GM12878 (cell line): Measurements from ENCODE around the gene CACNA1E. TPM values are rescaled to one million over a fixed set of nuclear protein-coding genes. Genes with fewer than 3 reads are reported as not detected.

Experiments
- ATAC-seq: fragments of 200-7000 bp; cut with Tn5 transposase; 3 replicates; pipeline ENCODE4 v1.9.1; 2020; ENCODE audit warnings: mild to moderate bottlenecking, moderate library complexity
- BruUV-seq: library from RNA; stranded (reverse); fragments of 400-500 nt; replicated peaks from 2 replicates; lab custom pipeline; 2021; lab: Mats Ljungman, UMichigan
- CTCF ChIA-PET: fragments of 300-600 bp; sonication (Branson Sonifier 250); formaldehyde crosslinking; extraction: SDS; loops from one replicate; lab custom pipeline; 2021; ENCODE audit warnings: inconsistent platforms; lab: Yijun Ruan, JAX
- POLR2A ChIA-PET: fragments of 350-600 bp; formaldehyde crosslinking; extraction: SDS; loops from one replicate; lab custom pipeline; 2021; ENCODE audit warnings: inconsistent platforms; lab: Charles Lee
- RAD21 ChIA-PET: fragments of 300-600 bp; sonication (Branson Sonifier 250); formaldehyde crosslinking; loops from one replicate; lab custom pipeline; 2023; ENCODE audit warnings: antibody characterized with exemption; ENCODE audit not compliant: unreplicated experiment; lab: Charles Lee
- SMC1A ChIA-PET: fragments of 300-600 bp; sonication (Branson Sonifier 250); formaldehyde crosslinking; loops from one replicate; lab custom pipeline; 2023; ENCODE audit not compliant: unreplicated experiment, uncharacterized antibody; lab: Charles Lee
- DNase-seq: peaks from one replicate; pipeline ENCODE4 v3.0.0-alpha.2; 2011; ENCODE audit warnings: low read depth, low spot score
- FAIRE-seq: peaks from 3 replicates; lab custom pipeline; 2011; peaks lifted over from hg19 to GRCh38; lab: Jason Lieb, UNC
- H2AFZ ChIP-seq: 2 replicates; pipeline ENCODE4 v1.6.0; 2011; ENCODE audit warnings: low read depth, low read length, control low read depth; ENCODE audit not compliant: control insufficient read depth
- H3K27ac ChIP-seq: 2 replicates; pipeline ENCODE4 v1.5.1; 2011; ENCODE audit warnings: control low read depth; ENCODE audit not compliant: control insufficient read depth, insufficient read depth
- H3K27me3 ChIP-seq, 2 experiments: replicated peaks in 1 of 2; 2 replicates each; pipeline versions ENCODE4 v1.6.0 to v1.6.1; 2011; ENCODE audit warnings: low read length in 1 of 2; ENCODE audit not compliant: control insufficient read depth in 2 of 2, insufficient read depth in 2 of 2
- H3K36me3 ChIP-seq, 2 experiments: 2 replicates each; pipeline ENCODE4 v1.5.1; 2011; ENCODE audit warnings: low read length in 1 of 2; ENCODE audit not compliant: control insufficient read depth in 2 of 2, insufficient read depth in 2 of 2
- H3K4me1 ChIP-seq: 2 replicates; pipeline ENCODE4 v1.6.1; 2011; ENCODE audit warnings: mild to moderate bottlenecking, low read length, moderate library complexity, mixed read lengths; ENCODE audit not compliant: control insufficient read depth, insufficient read depth
- H3K4me2 ChIP-seq: 2 replicates; pipeline ENCODE4 v1.6.0; 2011; ENCODE audit warnings: control low read depth; ENCODE audit not compliant: control insufficient read depth, insufficient read depth
- H3K4me3 ChIP-seq: fragments of 200-600 bp; sonication (generic); 2 replicates; pipeline ENCODE4 v1.5.1; 2016
- H3K79me2 ChIP-seq: 2 replicates; pipeline ENCODE4 v1.6.0; 2011; ENCODE audit warnings: low read length; ENCODE audit not compliant: control insufficient read depth, insufficient read depth
- H3K9ac ChIP-seq: 2 replicates; pipeline ENCODE4 v1.8.0; 2011; ENCODE audit warnings: low read length, control low read depth, mixed read lengths; ENCODE audit not compliant: control insufficient read depth, insufficient read depth
- H3K9me3 ChIP-seq: replicated peaks from 3 replicates; pipeline ENCODE4 v1.5.1; 2011; ENCODE audit warnings: mild to moderate bottlenecking, low read length; ENCODE audit not compliant: control insufficient read depth, insufficient read depth
- H4K20me1 ChIP-seq: 2 replicates; pipeline ENCODE4 v1.6.0; 2011; ENCODE audit not compliant: control insufficient read depth, insufficient read depth
- BCL11A ChIP-seq: IDR thresholded peaks from 2 replicates; pipeline ENCODE4 v1.6.1; 2011; ENCODE audit warnings: low read depth, low read length
- IKZF1 ChIP-seq: fragments of 450-650 bp; conservative IDR thresholded peaks from 2 replicates; pipeline ENCODE4 v1.6.1; 2017; ENCODE audit warnings: antibody characterized with exemption, mild to moderate bottlenecking
- IKZF2 ChIP-seq, 2 experiments: fragments of 450-650 bp; IDR thresholded peaks; 2 replicates each; pipeline ENCODE4 v1.6.1; 2017; ENCODE audit warnings: mild to moderate bottlenecking in 2 of 2, moderate library complexity in 2 of 2
- LARP7 ChIP-seq: fragments of 450-650 bp; IDR thresholded peaks from 2 replicates; pipeline ENCODE4 v1.6.1; 2017; ENCODE audit warnings: mild to moderate bottlenecking
- MLLT1 ChIP-seq: fragments of 450-650 bp; IDR thresholded peaks from 2 replicates; pipeline ENCODE4 v1.6.1; 2016; ENCODE audit warnings: mild to moderate bottlenecking
- RFX5 ChIP-seq: IDR thresholded peaks from 2 replicates; pipeline ENCODE4 v1.6.1; 2011; ENCODE audit warnings: low read depth, low read length, improper control_type of control experiment
- SMAD1 ChIP-seq: fragments of 450-650 bp; IDR thresholded peaks from 2 replicates; pipeline ENCODE4 v1.6.1; 2018; ENCODE audit warnings: mild to moderate bottlenecking, low read depth; ENCODE audit not compliant: partially characterized antibody
- SMARCA5 ChIP-seq: fragments of 450-650 bp; IDR thresholded peaks from 2 replicates; pipeline ENCODE4 v1.6.1; 2017; ENCODE audit warnings: mild to moderate bottlenecking
- SRF ChIP-seq, 2 experiments: IDR thresholded peaks; 2 replicates each; pipeline ENCODE4 v1.6.1; 2011; ENCODE audit warnings: low read depth in 2 of 2, low read length in 2 of 2, mild to moderate bottlenecking in 1 of 2, moderate library complexity in 1 of 2
- SUZ12 ChIP-seq: fragments of 200-600 bp; sonication (generic); IDR thresholded peaks from one replicate; pipeline ENCODE4 v1.6.1; 2018; ENCODE audit warnings: antibody characterized with exemption, mild to moderate bottlenecking; ENCODE audit not compliant: unreplicated experiment
- ZNF687 ChIP-seq: fragments of 450-650 bp; IDR thresholded peaks from 2 replicates; pipeline ENCODE4 v1.6.1; 2017; ENCODE audit warnings: mild to moderate bottlenecking, moderate library complexity
- WGBS: methylation state at CpG from one replicate; pipeline ENCODE4 v1.1.6; 2016; ENCODE audit warnings: low lambda C conversion rate; ENCODE audit not compliant: insufficient replicate concordance, insufficient coverage; ENCODE audit errors: missing lambda C conversion rate; 5-methylcytosine and 5-hydroxymethylcytosine counted together
- in situ Hi-C: fragments of 300-500 bp; cut with MboI; formaldehyde crosslinking; loops from 9 replicates; pipeline ENCODE4 v1.14.3; 2018; ENCODE audit warnings: mixed read lengths
- intact Hi-C: fragments of 100-400 bp; cut with micrococcal nuclease; formaldehyde crosslinking; loops from one replicate; pipeline ENCODE4 v1.14.2; 2022; ENCODE audit not compliant: unreplicated experiment
- polyA plus RNA-seq, 11 experiments: library from polyadenylated mRNA; depleted of rRNA in 4 of 11; unstranded in 6 of 11; stranded (reverse) in 5 of 11; fragments of >200 nt; fragmentation: Nextera tagmentation in 4 of 11; fragmentation: Illumina TruSeq in 1 of 11; extraction: Ambion mirVana in 4 of 11; extraction: Trizol in 1 of 11; gene quantifications; 1 replicate in 1 of 11; 2 replicates in 10 of 11; pipeline versions ENCODE4 v1.2.1 to v1.2.3, GENCODE V29; 2011 to 2016; ENCODE audit warnings: inconsistent platforms in 2 of 11, missing spikeins in 2 of 11, low read depth in 1 of 11
- total RNA-seq, 4 experiments: library from RNA; depleted of rRNA in 3 of 4; stranded (reverse); fragments of >200 nt in 3 of 4; fragmentation: Illumina TruSeq in 1 of 4; extraction: Trizol in 1 of 4; gene quantifications; 2 replicates each; pipeline versions ENCODE4 v1.2.1 to v1.2.3, GENCODE V29; 2013 to 2021
- TF ChIP-seq, protein P1 (sequence below): fragments of 150-350 bp; IDR thresholded peaks from 2 replicates; pipeline ENCODE4 v1.6.1; 2014; ENCODE audit warnings: mild to moderate bottlenecking, low read depth, low read length
- TF ChIP-seq, protein P2 (sequence below), 3 experiments: IDR thresholded peaks in 2 of 3; conservative IDR thresholded peaks in 1 of 3; 2 replicates each; pipeline ENCODE4 v1.5.1; 2011; ENCODE audit warnings: low read depth in 3 of 3, low read length in 3 of 3, mild to moderate bottlenecking in 3 of 3, control low read depth in 2 of 3, moderate library complexity in 2 of 3, inconsistent platforms in 1 of 3, mixed read lengths in 1 of 3; ENCODE audit not compliant: control insufficient read depth in 2 of 3, insufficient read depth in 1 of 3; ENCODE audit errors: extremely low read depth in 1 of 3

The CACNA1E gene
- total and polyA plus RNA-seq, 10 of the 15 experiments (the other 5 are each of a cell fraction or from before 2014, with no cell fraction given), result 0.57 to 22.0 (median 8.5) TPM

DNA sequence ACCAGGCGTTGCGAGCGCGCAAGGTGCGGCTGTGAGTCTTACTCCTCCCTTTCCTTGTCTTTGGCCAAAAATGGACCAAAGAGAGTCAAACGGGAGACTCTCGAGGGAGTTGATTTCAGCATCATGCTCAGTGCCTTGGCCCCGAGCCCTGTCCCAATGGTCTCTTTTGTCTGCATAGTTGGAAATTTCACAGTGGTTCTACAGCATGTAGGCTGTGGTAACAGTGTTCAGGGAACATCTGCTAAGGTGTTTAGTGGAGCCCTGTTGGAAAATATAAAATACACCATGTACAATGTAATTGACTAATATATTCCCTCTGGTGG is 2.7 kb downstream of the CACNA1E start:
- FAIRE-seq (no peak), ATAC-seq (no peak), DNase-seq (no peak)
- ChIA-PET CTCF (interaction anchor here (0.8 to 16.8 kb wide), 13 partner anchors 9 to 451 kb away, joined by 3 to 319 read pairs (median 7); no protein-coding TSS in a partner anchor), POLR2A (interaction anchor here (1.0 to 13.8 kb wide), 7 partner anchors 9 to 450 kb away, joined by 3 to 135 read pairs (median 14); no protein-coding TSS in a partner anchor), SMC1A (interaction anchor here (1.1 to 21.3 kb wide), 15 partner anchors 8 to 569 kb away, joined by 3 to 260 read pairs (median 16); no protein-coding TSS in a partner anchor), RAD21 (interaction anchor here (1.0 to 17.7 kb wide), 12 partner anchors 12 to 452 kb away, joined by 3 to 299 read pairs (median 12); no protein-coding TSS in a partner anchor)
- Histone ChIP-seq H3K79me2 (peaks cover 31% of the 10 kb centered on the region), H3K9me3 (no peaks in the 10 kb centered on the region), H3K36me3 (no peaks in the 10 kb centered on the region), H4K20me1 (peaks cover 3% of the 10 kb centered on the region; the same call in 1 of the 2 replicates), H2AFZ (peak overlapping the region; percentile 38), H3K4me1 (peaks cover 3% of the 10 kb centered on the region; the same call in 1 of the 2 replicates), H3K4me3 (peak overlapping the region; percentile 74), H3K4me2 (peak overlapping the region; percentile 72), H3K9ac (peak overlapping the region; percentile 59), H3K27me3 (no peaks in the 10 kb centered on the region), H3K27ac (peak overlapping the region; percentile 52)
- BruUV-seq, result no TSS peak
- intact Hi-C loops, result no loop called here
- in situ Hi-C loops, result no loop called here
- under 1% methylated on average over 8 of the region's 8 CpGs for WGBS
- peak in 1 of 2 experiments; percentile 4; a peak in 1 of 4 replicates for TF ChIP-seq IKZF2 (IDR thresholded peaks at IDR 0.05)
- 0 out of 2 replicates have a peak, but pooled peaks have one; percentile 25 for TF ChIP-seq ZNF687
- TF ChIP-seq, protein P1, sequence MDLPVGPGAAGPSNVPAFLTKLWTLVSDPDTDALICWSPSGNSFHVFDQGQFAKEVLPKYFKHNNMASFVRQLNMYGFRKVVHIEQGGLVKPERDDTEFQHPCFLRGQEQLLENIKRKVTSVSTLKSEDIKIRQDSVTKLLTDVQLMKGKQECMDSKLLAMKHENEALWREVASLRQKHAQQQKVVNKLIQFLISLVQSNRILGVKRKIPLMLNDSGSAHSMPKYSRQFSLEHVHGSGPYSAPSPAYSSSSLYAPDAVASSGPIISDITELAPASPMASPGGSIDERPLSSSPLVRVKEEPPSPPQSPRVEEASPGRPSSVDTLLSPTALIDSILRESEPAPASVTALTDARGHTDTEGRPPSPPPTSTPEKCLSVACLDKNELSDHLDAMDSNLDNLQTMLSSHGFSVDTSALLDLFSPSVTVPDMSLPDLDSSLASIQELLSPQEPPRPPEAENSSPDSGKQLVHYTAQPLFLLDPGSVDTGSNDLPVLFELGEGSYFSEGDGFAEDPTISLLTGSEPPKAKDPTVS, result no peak
- TF ChIP-seq MLLT1, result 0 out of 2 replicates have a peak, but pooled peaks have one; percentile 8
- peak; percentile 21 for TF ChIP-seq SMAD1
- TF ChIP-seq IKZF1, result 0 out of 2 replicates have a peak, but pooled peaks have one; percentile 8
- TF ChIP-seq RFX5, result no peak
- TF ChIP-seq SUZ12, result no peak
- TF ChIP-seq SRF (IDR thresholded peaks at IDR 0.05; ENCODE audit: low read depth in 2 of 2, low read length in 2 of 2), result no peak
- 0 out of 2 replicates have a peak, but pooled peaks have one; percentile 33 for TF ChIP-seq SMARCA5
- TF ChIP-seq, protein P2, sequence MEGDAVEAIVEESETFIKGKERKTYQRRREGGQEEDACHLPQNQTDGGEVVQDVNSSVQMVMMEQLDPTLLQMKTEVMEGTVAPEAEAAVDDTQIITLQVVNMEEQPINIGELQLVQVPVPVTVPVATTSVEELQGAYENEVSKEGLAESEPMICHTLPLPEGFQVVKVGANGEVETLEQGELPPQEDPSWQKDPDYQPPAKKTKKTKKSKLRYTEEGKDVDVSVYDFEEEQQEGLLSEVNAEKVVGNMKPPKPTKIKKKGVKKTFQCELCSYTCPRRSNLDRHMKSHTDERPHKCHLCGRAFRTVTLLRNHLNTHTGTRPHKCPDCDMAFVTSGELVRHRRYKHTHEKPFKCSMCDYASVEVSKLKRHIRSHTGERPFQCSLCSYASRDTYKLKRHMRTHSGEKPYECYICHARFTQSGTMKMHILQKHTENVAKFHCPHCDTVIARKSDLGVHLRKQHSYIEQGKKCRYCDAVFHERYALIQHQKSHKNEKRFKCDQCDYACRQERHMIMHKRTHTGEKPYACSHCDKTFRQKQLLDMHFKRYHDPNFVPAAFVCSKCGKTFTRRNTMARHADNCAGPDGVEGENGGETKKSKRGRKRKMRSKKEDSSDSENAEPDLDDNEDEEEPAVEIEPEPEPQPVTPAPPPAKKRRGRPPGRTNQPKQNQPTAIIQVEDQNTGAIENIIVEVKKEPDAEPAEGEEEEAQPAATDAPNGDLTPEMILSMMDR (IDR thresholded peaks at IDR 0.05 in 2 of 3, conservative IDR thresholded peaks at IDR 0.05 in 1 of 3; ENCODE audit: control insufficient read depth in 2 of 3, extremely low read depth in 1 of 3, insufficient read depth in 1 of 3, low read depth in 3 of 3, low read length in 3 of 3), result peak; percentile 40 to 54 (median 50); a peak in 5 of 6 replicates
- TF ChIP-seq BCL11A, result no peak
- peak; percentile 38; the same call in 1 of the 2 replicates for TF ChIP-seq LARP7
